Activated naive CD4-positive, alpha-beta T cell treated with anti-CD3 and anti-CD28 coated beads, Interleukin-2, amount 50 U/mL, for 16 hours (primary cell): ENCODE measurements around the gene B4GALT5.
"Not testable (repeated sequence)": the region's sequence is repeated elsewhere in the genome, so short reads cannot be mapped to it uniquely, and the experiment has no call there.

Experiments
- DNase-seq: peaks from one replicate; pipeline ENCODE4 v3.0.0-alpha.2; 2020

B4GALT5 gene

GRCh38 chr20:49727894-49728885 lies 14.5 kb upstream of the B4GALT5 start:
- no peak for DNase-seq

GRCh38 chr20:49727478-49727877 lies 13.8 kb upstream of the B4GALT5 start:
- no peak for DNase-seq

GRCh38 chr20:49725694-49726093 lies 12.0 kb upstream of the B4GALT5 start:
- DNase-seq = no peak

- DNase-seq = not testable (repeated sequence)
Measured at GRCh38 chr20:49725224-49725606, 11.5 kb upstream of the B4GALT5 start.

- DNase-seq = no peak
Measured at GRCh38 chr20:49724408-49725223, 10.9 kb upstream of the B4GALT5 start.

- not testable (repeated sequence) for DNase-seq
Measured at GRCh38 chr20:49723758-49724157, 10.1 kb upstream of the B4GALT5 start.

- DNase-seq = not testable (repeated sequence)
Measured at GRCh38 chr20:49721326-49721725, 7.6 kb upstream of the B4GALT5 start.

- DNase-seq = no peak
Measured at GRCh38 chr20:49715466-49715865, 1.8 kb upstream of the B4GALT5 start.

GRCh38 chr20:49712996-49713752 lies 504 bp downstream of the B4GALT5 start:
- no peak for DNase-seq

- no peak for DNase-seq
Measured at GRCh38 chr20:49712646-49712995, 1.1 kb downstream of the B4GALT5 start.

GRCh38 chr20:49712118-49712517 lies 1.6 kb downstream of the B4GALT5 start:
- no peak for DNase-seq

GRCh38 chr20:49711667-49711987 lies 2.1 kb downstream of the B4GALT5 start:
- no peak for DNase-seq

- DNase-seq = no peak
Measured at GRCh38 chr20:49710971-49711666, 2.6 kb downstream of the B4GALT5 start.

GRCh38 chr20:49707118-49707517 lies 6.6 kb downstream of the B4GALT5 start:
- no peak for DNase-seq

- DNase-seq = no peak
Measured at GRCh38 chr20:49706630-49707091, 7.0 kb downstream of the B4GALT5 start.

GRCh38 chr20:49705893-49706292 lies 7.8 kb downstream of the B4GALT5 start:
- not testable (repeated sequence) for DNase-seq

- DNase-seq = no peak
Measured at GRCh38 chr20:49705358-49705757, 8.3 kb downstream of the B4GALT5 start.

- DNase-seq = no peak
Measured at GRCh38 chr20:49704932-49705336, 8.7 kb downstream of the B4GALT5 start.

- no peak for DNase-seq
Measured at GRCh38 chr20:49701916-49702315, 11.8 kb downstream of the B4GALT5 start.

- no peak for DNase-seq
Measured at GRCh38 chr20:49701241-49701790, 12.4 kb downstream of the B4GALT5 start.

GRCh38 chr20:49700411-49701185 lies 13.1 kb downstream of the B4GALT5 start:
- DNase-seq = no peak
